ENCODE measurements around the gene AUNIP. TPM values are rescaled to one million over a fixed set of nuclear protein-coding genes. Genes with fewer than 3 reads are reported as not detected.
A peak's percentile ranks its signal among the peaks of the same experiment; 100 is the strongest.
"Not testable (repeated sequence)": the region's sequence is repeated elsewhere in the genome, so short reads cannot be mapped to it uniquely, and the experiment has no call there.

AUNIP gene
- total and polyA plus RNA-seq, 7 donors, result 0.05 to 0.47 (median 0.13) TPM; not detected in 2

DNA sequence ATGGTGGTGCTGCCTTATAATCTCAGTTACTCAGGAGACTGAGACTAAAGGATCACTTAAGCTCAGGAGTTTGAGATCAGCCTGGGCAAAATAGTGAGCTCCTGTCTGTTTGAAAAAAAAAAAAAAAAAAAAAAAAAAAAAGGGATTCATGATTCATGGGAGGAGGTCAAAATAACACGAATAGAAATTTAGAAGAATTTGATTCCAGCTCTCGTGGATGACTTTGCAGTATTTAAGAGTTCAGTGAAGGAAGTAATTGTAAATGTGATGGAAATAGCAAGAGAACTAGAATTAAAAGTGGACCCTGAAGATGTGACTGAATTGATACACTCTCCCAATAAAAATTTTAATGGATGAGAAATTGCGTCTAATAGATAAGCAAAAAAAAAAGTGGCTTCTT, 15.8 kb downstream of the AUNIP start:
- intact Hi-C loops (cut with DNase I), result no loop called here
- TF ChIP-seq, protein P1, sequence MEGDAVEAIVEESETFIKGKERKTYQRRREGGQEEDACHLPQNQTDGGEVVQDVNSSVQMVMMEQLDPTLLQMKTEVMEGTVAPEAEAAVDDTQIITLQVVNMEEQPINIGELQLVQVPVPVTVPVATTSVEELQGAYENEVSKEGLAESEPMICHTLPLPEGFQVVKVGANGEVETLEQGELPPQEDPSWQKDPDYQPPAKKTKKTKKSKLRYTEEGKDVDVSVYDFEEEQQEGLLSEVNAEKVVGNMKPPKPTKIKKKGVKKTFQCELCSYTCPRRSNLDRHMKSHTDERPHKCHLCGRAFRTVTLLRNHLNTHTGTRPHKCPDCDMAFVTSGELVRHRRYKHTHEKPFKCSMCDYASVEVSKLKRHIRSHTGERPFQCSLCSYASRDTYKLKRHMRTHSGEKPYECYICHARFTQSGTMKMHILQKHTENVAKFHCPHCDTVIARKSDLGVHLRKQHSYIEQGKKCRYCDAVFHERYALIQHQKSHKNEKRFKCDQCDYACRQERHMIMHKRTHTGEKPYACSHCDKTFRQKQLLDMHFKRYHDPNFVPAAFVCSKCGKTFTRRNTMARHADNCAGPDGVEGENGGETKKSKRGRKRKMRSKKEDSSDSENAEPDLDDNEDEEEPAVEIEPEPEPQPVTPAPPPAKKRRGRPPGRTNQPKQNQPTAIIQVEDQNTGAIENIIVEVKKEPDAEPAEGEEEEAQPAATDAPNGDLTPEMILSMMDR (IDR thresholded peaks at IDR 0.05), result no peak
- DNase-seq (no peak), ATAC-seq (no peak)
- WGBS, 3 donors, result 90 to 94% (median 94%) methylated on average over 3 of the region's 3 CpGs
- Histone ChIP-seq H3K27me3 (ENCODE audit: insufficient read depth in 3 of 3, low read length in 2 of 3) (no peaks in the 10 kb centered on the region), H3K36me3 (ENCODE audit: insufficient read depth in 1 of 2, low read depth in 1 of 2) (no peaks in the 10 kb centered on the region), H3K4me1 (peaks cover 6% of the 10 kb centered on the region), H3K27ac (no peak overlapping the region), H3K9me3 (no peaks in the 10 kb centered on the region), H3K4me3 (no peak overlapping the region)

DNA sequence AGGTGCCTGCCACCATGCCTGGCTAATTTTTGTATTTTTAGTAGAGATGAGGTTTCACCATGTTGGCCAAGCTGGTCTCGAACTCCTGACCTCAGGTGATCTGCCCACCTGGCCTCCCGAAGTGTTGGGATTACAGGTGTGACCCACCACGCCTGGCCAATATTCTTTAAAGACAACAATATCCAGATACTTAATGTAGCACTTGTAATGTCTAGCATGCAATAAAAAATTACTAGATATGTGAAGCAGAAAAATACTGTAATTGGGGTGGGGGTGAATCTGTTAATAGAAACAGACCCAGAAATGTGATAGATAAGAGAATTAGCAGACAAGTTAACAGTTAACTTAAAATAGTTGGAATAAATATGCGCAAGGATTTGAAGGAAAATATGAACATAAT, 19.4 kb downstream of the AUNIP start:
- H3K27ac ChIP-seq; ATAC-seq; DNase-seq; intact Hi-C loops (cut with DNase I); H3K27me3 ChIP-seq (ENCODE audit: insufficient read depth in 3 of 3, low read length in 2 of 3); H3K4me3 ChIP-seq; H3K9me3 ChIP-seq; H3K4me1 ChIP-seq: not testable (repeated sequence)
- H3K36me3 ChIP-seq (ENCODE audit: insufficient read depth in 1 of 2, low read depth in 1 of 2), result peaks cover 5 to 12% of the 10 kb centered on the region in 2 donors
- 93 to 98% (median 96%) methylated on average over 4 of the region's 4 CpGs for WGBS, 3 donors

DNA sequence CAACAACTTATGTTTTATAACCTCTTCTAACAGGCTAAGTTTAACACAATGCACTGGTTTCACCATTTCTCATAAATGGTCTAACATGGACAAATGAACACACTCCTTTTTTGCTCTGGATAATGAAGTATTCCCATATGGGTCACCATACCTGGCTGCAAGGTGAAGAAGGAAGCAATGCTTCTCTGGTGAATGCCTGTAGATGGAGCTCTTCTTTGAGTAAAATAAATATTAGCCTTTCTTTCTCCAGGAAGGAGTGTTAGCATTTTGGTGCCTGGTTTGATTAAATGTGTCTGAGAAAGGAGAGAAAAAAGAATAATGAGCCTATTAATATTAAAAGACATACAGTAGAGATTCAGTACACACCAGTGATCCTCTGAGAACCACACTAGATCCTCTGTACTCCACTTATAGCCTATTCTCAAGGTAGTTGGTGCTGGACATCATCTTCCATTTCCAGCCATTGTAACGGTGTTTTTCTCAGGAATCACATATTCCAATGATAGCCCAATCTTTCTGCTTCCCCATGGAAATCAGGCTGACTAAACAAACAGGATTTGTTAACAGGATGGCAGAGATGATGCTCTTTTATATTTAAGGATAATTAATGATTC, 21.9 kb downstream of the AUNIP start:
- WGBS, 3 donors, result 69 to 83% (median 79%) methylated on average over 1 of the region's 1 CpG
- no peaks in the 10 kb centered on the region for H3K27me3 ChIP-seq (ENCODE audit: insufficient read depth in 3 of 3, low read length in 2 of 3)
- TF ChIP-seq, protein P1 (IDR thresholded peaks at IDR 0.05), result peak; percentile 8
- peaks cover 7 to 37% of the 10 kb centered on the region in 2 donors for H3K36me3 ChIP-seq (ENCODE audit: insufficient read depth in 1 of 2, low read depth in 1 of 2)
- ATAC-seq, result no peak
- H3K9me3 ChIP-seq, result no peaks in the 10 kb centered on the region
- H3K4me1 ChIP-seq, result peaks cover 2% of the 10 kb centered on the region
- H3K27ac ChIP-seq, result no peak overlapping the region
- intact Hi-C loops (cut with DNase I), result no loop called here
- no peak overlapping the region for H3K4me3 ChIP-seq
- DNase-seq, result no peak

DNA sequence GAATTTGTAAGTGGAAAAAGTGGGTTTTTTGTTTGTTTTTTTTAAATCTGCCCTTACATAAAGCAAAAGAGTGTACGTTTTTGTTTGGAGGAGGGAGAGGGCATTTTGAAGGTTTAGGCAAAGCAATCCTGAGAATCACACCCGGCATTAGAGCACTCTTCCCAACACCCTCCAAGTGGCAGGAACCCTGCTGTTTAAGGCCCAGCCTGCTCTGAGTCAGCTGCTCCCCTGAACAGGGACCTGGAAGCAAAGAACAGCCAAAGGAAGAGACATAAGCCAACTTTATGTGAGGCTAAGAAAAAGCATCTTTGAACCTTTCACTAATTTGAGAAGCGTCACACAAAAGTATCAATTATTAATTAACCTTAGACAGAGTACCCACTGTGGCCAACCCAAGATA, 22.6 kb downstream of the AUNIP start:
- no peak for DNase-seq
- ATAC-seq, result no peak
- Histone ChIP-seq H3K4me1 (no peaks in the 10 kb centered on the region), H3K9me3 (no peaks in the 10 kb centered on the region), H3K27ac (no peak overlapping the region), H3K36me3 (ENCODE audit: insufficient read depth in 1 of 2, low read depth in 1 of 2) (peaks cover 12 to 44% of the 10 kb centered on the region in 2 donors), H3K27me3 (ENCODE audit: insufficient read depth in 3 of 3, low read length in 2 of 3) (no peaks in the 10 kb centered on the region), H3K4me3 (no peak overlapping the region)
- intact Hi-C loops (cut with DNase I), result no loop called here
- TF ChIP-seq, protein P1 (IDR thresholded peaks at IDR 0.05), result no peak
- WGBS, 3 donors, result 63 to 68% (median 64%) methylated on average over 3 of the region's 3 CpGs

DNA sequence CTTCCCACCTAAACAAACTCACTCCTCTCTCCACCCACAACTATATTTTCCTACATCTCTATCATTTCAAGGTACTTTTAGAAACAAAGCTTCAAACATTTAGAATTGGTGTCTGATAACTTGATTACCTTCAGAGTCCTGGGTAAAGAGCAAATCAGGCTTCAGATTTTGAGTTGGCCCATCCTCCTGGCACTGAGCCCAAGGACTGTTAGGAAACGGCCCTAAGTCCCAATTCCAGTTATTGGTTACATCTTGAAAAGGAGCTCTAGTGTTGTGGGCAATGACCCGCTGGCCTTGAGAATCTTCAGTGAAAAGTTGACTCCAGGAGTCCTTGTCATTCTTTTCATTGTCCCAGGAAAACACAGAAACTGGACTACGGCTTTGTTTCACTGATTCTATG, 24.4 kb downstream of the AUNIP start:
- Histone ChIP-seq H3K36me3 (ENCODE audit: insufficient read depth in 1 of 2, low read depth in 1 of 2) (peaks cover 20 to 62% of the 10 kb centered on the region in 2 donors), H3K4me3 (no peak overlapping the region), H3K27ac (no peak overlapping the region), H3K9me3 (no peaks in the 10 kb centered on the region), H3K27me3 (ENCODE audit: insufficient read depth in 3 of 3, low read length in 2 of 3) (no peaks in the 10 kb centered on the region), H3K4me1 (no peaks in the 10 kb centered on the region)
- no peak for DNase-seq
- WGBS, 3 donors, result 62 to 75% (median 66%) methylated on average over 3 of the region's 3 CpGs
- no peak for ATAC-seq
- intact Hi-C loops (cut with DNase I), result no loop called here
- TF ChIP-seq, protein P1 (IDR thresholded peaks at IDR 0.05), result no peak
